Chondrocyte (in vitro differentiated cells): ENCODE measurements around the gene CFAP74. TPM values are rescaled to one million over a fixed set of nuclear protein-coding genes. Genes with fewer than 3 reads are reported as not detected.

ENCODE experiments used
- DNase-seq: peaks from one replicate; pipeline ENCODE4 v3.0.0; 2021; ENCODE audit warnings: mixed read lengths, low spot score
- H3K27ac Mint-ChIP-seq: one replicate; pipeline ENCODE4 v1.8.0; 2021; ENCODE audit warnings: mild to moderate bottlenecking, moderate library complexity, mixed read lengths; ENCODE audit not compliant: unreplicated experiment
- H3K27me3 Mint-ChIP-seq: 2 replicates; pipeline ENCODE4 v1.8.0; 2021; ENCODE audit warnings: low read depth, mixed read lengths
- H3K36me3 Mint-ChIP-seq: 2 replicates; pipeline ENCODE4 v1.8.0; 2021; ENCODE audit warnings: low read depth, mixed read lengths
- H3K4me1 Mint-ChIP-seq: 2 replicates; pipeline ENCODE4 v1.8.0; 2021; ENCODE audit warnings: low read depth, mild to moderate bottlenecking, mixed read lengths
- H3K4me3 Mint-ChIP-seq: one replicate; pipeline ENCODE4 v1.8.0; 2021; ENCODE audit warnings: mild to moderate bottlenecking, moderate library complexity, mixed read lengths; ENCODE audit not compliant: unreplicated experiment
- H3K9me3 Mint-ChIP-seq: 2 replicates; pipeline ENCODE4 v1.8.0; 2021; ENCODE audit warnings: low read depth, mixed read lengths
- CTCF ChIP-seq: fragments of 200-600 bp; sonication (generic); IDR thresholded peaks from 2 replicates; pipeline ENCODE4 v1.5.0; 2021; ENCODE audit warnings: antibody characterized with exemption, mild to moderate bottlenecking, moderate library complexity
- total RNA-seq: library from RNA; stranded (reverse); gene quantifications from 3 replicates; pipeline ENCODE4 v1.2.1, GENCODE V29; 2021

Gene CFAP74
- total RNA-seq, 1 donor from 2014 or later = not detected

- no peak for TF ChIP-seq CTCF
- Mint-ChIP-seq H3K36me3 (peaks cover 12% of the 10 kb centered on the region), H3K4me1 (peaks cover 70% of the 10 kb centered on the region), H3K9me3 (no peaks in the 10 kb centered on the region), H3K27me3 (no peaks in the 10 kb centered on the region), H3K4me3 (no peak overlapping the region), H3K27ac (no peak overlapping the region)
- peak; percentile 51 for DNase-seq
Measured at GRCh38 chr1:1874901-1875300, 128.7 kb downstream of the CFAP74 start.

- peak; percentile 18 for DNase-seq
- no peaks in the 10 kb centered on the region for H3K27me3 Mint-ChIP-seq
- TF ChIP-seq CTCF = no peak
- H3K4me1 Mint-ChIP-seq = peaks cover 62% of the 10 kb centered on the region
- peaks cover 7% of the 10 kb centered on the region for H3K36me3 Mint-ChIP-seq
- H3K9me3 Mint-ChIP-seq = no peaks in the 10 kb centered on the region
- H3K27ac Mint-ChIP-seq = no peak overlapping the region
- H3K4me3 Mint-ChIP-seq = no peak overlapping the region
Measured at GRCh38 chr1:1873186-1873585, 130.4 kb downstream of the CFAP74 start.

GRCh38 chr1:1872329-1872994, 131.1 kb downstream of the CFAP74 start:
- Mint-ChIP-seq H3K27me3 (no peaks in the 10 kb centered on the region), H3K36me3 (peaks cover 7% of the 10 kb centered on the region), H3K4me1 (peaks cover 61% of the 10 kb centered on the region), H3K9me3 (no peaks in the 10 kb centered on the region), H3K4me3 (no peak overlapping the region), H3K27ac (peak overlapping the region; percentile 6)
- peak; percentile 35 for DNase-seq
- TF ChIP-seq CTCF = no peak

Other genes starting within 250 kb of the CFAP74 start
- gene NADK, start 225.3 kb downstream of the CFAP74 start, total RNA-seq = 66.4 to 75.8 TPM (median 68.1 TPM) in 3 replicates
- gene GNB1, start 112.7 kb downstream of the CFAP74 start, total RNA-seq = 419 to 543 TPM (median 538 TPM) in 3 replicates
- gene CALML6, start 88.5 kb downstream of the CFAP74 start, total RNA-seq = 2.1 to 2.3 TPM (median 2.1 TPM) in 3 replicates
- gene TMEM52, start 84.5 kb downstream of the CFAP74 start, total RNA-seq = 0.67 to 0.90 TPM (median 0.68 TPM) in 3 replicates
- not detected in 3 replicates for gene GABRD, start 15.6 kb upstream of the CFAP74 start, total RNA-seq
- 4.8 to 7.8 TPM (median 5.1 TPM) in 3 replicates for gene PRKCZ, start 46.6 kb upstream of the CFAP74 start, total RNA-seq
- gene FAAP20, start 191.0 kb upstream of the CFAP74 start, total RNA-seq = 48.4 to 76.1 TPM (median 69.2 TPM) in 3 replicates
- 112 to 135 TPM (median 116 TPM) in 3 replicates for gene SKI, start 224.5 kb upstream of the CFAP74 start, total RNA-seq